Esophagus squamous epithelium (tissue), 5 donors: ENCODE data around the gene A2ML1. TPM values are rescaled to one million over a fixed set of nuclear protein-coding genes. Genes with fewer than 3 reads are reported as not detected.
"Not testable (repeated sequence)": the region's sequence is repeated elsewhere in the genome, so short reads cannot be mapped to it uniquely, and the experiment has no call there.

Source experiments
- DNase-seq: peaks from one replicate; lab custom pipeline; 2025; lab: John Stamatoyannopoulos, UW
- H3K27ac ChIP-seq, 4 donors: fragments of 200-600 bp; sonication (generic); one replicate each; pipeline ENCODE4 v1.5.1; 2016 to 2019; ENCODE audit warnings: mild to moderate bottlenecking in 1 of 4
- H3K27me3 ChIP-seq, 4 donors: fragments of 200-600 bp; sonication (generic); 1 replicate in 3 of 4; 2 replicates in 1 of 4; pipeline versions ENCODE4 v1.5.1 to v1.6.0; 2017 to 2021; ENCODE audit warnings: antibody characterized with exemption in 1 of 4
- H3K36me3 ChIP-seq, 3 donors: fragments of 200-600 bp; sonication (generic); one replicate each; pipeline ENCODE4 v1.5.1; 2016 to 2019
- H3K4me1 ChIP-seq, 3 donors: fragments of 200-600 bp; sonication (generic); one replicate each; pipeline ENCODE4 v1.5.1; 2017 to 2019
- H3K4me3 ChIP-seq, 4 donors: fragments of 200-600 bp; sonication (generic); 1 replicate in 3 of 4; 2 replicates in 1 of 4; pipeline ENCODE4 v1.5.1; 2016 to 2019; ENCODE audit warnings: mild to moderate bottlenecking in 2 of 4, moderate library complexity in 1 of 4
- H3K9me3 ChIP-seq, 3 donors: fragments of 200-600 bp; sonication (generic); one replicate each; pipeline ENCODE4 v1.5.1; 2016 to 2019
- POLR2A ChIP-seq, 4 donors: fragments of 450-650 bp; IDR thresholded peaks; one replicate each; pipeline ENCODE4 v1.6.1; 2017; ENCODE audit warnings: antibody characterized with exemption in 4 of 4, mild to moderate bottlenecking in 4 of 4, moderate library complexity in 3 of 4
- WGBS, 2 donors: methylation state at CpG; one replicate each; pipeline ENCODE4 v1.1.5; 2018; 5-methylcytosine and 5-hydroxymethylcytosine counted together
- intact Hi-C: fragments of 100-400 bp; cut with DNase I; formaldehyde crosslinking; loops from one replicate; pipeline ENCODE4 v1.15.0; 2022
- total RNA-seq, 4 donors: library from RNA; depleted of rRNA; stranded (reverse); fragments of >200 nt; gene quantifications; one replicate each; pipeline ENCODE4 v1.1.0, GENCODE V29; 2016
- TF ChIP-seq, protein P1 (sequence below), 6 experiments: fragments of 450-650 bp in 4 of 6; fragments of 200-600 bp in 2 of 6; sonication (generic) in 2 of 6; IDR thresholded peaks; one replicate each; pipeline ENCODE4 v1.5.1; 2016 to 2019; ENCODE audit warnings: antibody characterized with exemption in 6 of 6, mild to moderate bottlenecking in 4 of 6, moderate library complexity in 4 of 6
- donor health status: DM: yes; HTN: yes; CAD: no.

Gene A2ML1
- total RNA-seq, 4 donors from 2014 or later = 419 to 1,497 (median 509) TPM

DNA sequence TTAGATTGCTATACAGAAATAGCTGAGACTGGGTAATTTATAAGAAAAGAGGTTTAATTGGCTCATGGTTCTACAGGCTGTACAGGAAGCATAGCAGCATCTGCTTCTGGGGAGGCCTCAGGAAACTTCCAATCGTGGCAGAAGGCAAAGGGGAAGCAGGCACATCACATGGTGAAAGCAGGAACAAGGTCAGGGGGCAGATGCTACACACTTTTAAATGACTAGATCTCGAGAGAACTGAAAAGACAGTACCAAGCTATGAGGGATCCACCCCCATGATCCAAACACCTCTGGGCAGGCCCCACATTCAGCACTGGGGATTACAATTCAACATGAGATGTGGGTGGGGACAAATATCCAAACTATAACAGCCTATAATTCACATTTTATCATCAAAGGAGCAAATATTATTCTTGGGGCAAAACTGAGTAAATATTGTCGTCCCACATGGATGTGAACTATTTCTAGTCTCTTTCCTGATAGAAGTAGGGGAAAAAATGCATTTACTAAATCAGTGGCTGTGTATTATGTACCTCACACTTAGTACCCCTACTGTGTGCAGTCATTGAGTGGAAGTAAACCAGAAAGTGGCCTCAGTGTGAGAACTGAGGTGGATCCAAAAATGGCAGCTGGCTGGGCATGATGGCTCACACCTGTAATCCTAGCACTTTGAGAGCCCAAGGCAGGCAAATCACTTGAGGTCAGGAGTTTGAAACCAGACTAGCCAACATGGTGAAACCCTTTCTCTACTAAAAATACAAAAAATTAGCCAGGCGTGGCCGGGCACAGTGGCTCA, 25.4 kb upstream of the A2ML1 start:
- TF ChIP-seq, protein P1, sequence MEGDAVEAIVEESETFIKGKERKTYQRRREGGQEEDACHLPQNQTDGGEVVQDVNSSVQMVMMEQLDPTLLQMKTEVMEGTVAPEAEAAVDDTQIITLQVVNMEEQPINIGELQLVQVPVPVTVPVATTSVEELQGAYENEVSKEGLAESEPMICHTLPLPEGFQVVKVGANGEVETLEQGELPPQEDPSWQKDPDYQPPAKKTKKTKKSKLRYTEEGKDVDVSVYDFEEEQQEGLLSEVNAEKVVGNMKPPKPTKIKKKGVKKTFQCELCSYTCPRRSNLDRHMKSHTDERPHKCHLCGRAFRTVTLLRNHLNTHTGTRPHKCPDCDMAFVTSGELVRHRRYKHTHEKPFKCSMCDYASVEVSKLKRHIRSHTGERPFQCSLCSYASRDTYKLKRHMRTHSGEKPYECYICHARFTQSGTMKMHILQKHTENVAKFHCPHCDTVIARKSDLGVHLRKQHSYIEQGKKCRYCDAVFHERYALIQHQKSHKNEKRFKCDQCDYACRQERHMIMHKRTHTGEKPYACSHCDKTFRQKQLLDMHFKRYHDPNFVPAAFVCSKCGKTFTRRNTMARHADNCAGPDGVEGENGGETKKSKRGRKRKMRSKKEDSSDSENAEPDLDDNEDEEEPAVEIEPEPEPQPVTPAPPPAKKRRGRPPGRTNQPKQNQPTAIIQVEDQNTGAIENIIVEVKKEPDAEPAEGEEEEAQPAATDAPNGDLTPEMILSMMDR (IDR thresholded peaks at IDR 0.05) = no peak
- TF ChIP-seq POLR2A (IDR thresholded peaks at IDR 0.05) = no peak
- WGBS, 2 donors = 72 to 76% methylated on average over 5 of the region's 5 CpGs
- no peak overlapping the region for H3K27ac ChIP-seq
- H3K4me3 ChIP-seq = no peak overlapping the region
- H3K4me1 ChIP-seq = no peaks in the 10 kb centered on the region
- H3K9me3 ChIP-seq = no peaks in the 10 kb centered on the region
- no peaks in the 10 kb centered on the region for H3K36me3 ChIP-seq
- intact Hi-C loops = no loop called here
- no peaks in the 10 kb centered on the region for H3K27me3 ChIP-seq
- no peak for DNase-seq

DNA sequence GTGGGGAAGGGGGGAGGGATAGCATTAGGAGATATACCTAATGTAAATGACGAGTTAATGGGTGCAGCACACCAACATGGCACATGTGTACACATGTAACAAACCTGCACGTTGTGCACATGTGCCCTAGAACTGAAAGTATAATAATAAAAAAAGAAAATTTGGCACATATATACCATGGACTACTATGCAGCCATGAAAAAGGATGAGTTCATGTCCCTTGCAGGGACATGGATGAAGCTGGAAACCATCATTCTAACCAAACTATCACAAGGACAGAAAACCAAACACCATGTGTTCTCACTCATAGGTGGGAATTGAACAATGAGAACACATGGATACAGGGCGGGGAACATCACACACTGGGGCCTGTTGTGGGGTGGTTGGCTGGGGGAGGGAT, 21.2 kb upstream of the A2ML1 start:
- H3K36me3 ChIP-seq, H3K9me3 ChIP-seq, intact Hi-C loops, H3K27me3 ChIP-seq, H3K4me3 ChIP-seq, H3K4me1 ChIP-seq, DNase-seq, H3K27ac ChIP-seq: not testable (repeated sequence)
- WGBS, 2 donors = 87 to 92% methylated on average over 3 of the region's 3 CpGs

DNA sequence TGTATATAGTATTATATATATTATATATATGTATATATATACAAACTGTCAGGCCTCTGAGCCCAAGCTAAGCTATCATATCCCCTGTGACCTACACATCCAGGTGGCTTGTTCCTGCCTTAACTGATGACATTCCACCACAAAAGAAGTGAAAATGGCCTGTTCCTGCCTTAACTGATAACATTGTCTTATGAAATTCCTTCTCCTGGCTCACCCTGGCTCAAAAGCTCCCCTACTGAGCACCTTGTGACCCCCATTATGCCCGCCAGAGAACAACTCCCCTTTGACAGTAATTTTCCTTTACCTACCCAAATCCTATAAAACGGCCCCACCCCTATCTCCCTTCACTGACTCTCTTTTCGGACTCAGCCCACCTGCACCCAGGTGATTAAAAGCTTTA, 17.6 kb upstream of the A2ML1 start:
- DNase-seq, H3K9me3 ChIP-seq, H3K27ac ChIP-seq, H3K36me3 ChIP-seq, H3K4me1 ChIP-seq, H3K4me3 ChIP-seq, intact Hi-C loops, H3K27me3 ChIP-seq: not testable (repeated sequence)
- 69 to 82% methylated on average over 3 of the region's 3 CpGs for WGBS, 2 donors

DNA sequence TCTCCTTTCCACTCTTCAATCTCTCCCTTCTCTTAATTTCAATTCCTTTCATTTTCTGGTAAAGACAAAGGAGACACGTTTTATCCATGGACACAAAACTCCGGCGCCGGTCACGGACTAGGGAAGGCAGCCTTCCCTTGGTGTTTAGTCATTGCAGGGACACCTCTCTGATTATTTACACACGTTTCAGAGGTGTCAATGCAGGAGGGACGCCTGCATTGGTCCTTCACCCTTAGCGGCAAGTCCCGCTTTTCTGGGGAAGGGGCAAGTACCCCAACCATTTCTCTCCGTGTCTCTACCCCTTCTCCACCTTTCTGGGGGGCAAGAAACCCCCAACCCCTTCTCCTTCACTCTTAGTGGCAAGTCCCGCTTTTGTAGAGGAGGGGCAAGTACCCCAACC, 16.9 kb upstream of the A2ML1 start:
- H3K36me3 ChIP-seq, intact Hi-C loops, H3K27me3 ChIP-seq, H3K4me1 ChIP-seq, DNase-seq, H3K9me3 ChIP-seq, H3K27ac ChIP-seq, H3K4me3 ChIP-seq: not testable (repeated sequence)
- WGBS, 2 donors = 78 to 79% methylated on average over 2 to 10 of the region's 11 CpGs

DNA sequence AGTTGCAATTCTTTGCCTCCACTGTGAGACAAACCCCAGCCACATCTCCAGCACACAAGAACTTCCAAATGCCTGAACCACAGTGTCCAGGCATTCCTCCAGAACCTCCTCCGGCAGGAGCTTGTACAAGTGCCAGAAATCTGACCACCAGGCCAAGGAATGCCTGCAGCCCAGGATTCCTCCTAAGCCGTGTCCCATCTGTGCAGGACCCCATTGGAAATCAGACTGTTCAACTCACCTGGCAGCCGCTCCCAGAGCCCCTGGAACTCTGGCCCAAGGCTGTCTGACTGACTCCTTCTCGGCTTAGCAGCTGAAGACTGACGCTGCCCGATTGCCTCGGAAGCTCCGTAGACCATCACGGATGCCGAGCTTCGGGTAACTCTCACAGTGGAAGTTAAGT, 15.3 kb upstream of the A2ML1 start:
- H3K27ac ChIP-seq, H3K9me3 ChIP-seq, H3K4me1 ChIP-seq, H3K27me3 ChIP-seq, H3K36me3 ChIP-seq, DNase-seq, H3K4me3 ChIP-seq, intact Hi-C loops: not testable (repeated sequence)
- 85 to 86% methylated on average over 5 to 10 of the region's 11 CpGs for WGBS, 2 donors

DNA sequence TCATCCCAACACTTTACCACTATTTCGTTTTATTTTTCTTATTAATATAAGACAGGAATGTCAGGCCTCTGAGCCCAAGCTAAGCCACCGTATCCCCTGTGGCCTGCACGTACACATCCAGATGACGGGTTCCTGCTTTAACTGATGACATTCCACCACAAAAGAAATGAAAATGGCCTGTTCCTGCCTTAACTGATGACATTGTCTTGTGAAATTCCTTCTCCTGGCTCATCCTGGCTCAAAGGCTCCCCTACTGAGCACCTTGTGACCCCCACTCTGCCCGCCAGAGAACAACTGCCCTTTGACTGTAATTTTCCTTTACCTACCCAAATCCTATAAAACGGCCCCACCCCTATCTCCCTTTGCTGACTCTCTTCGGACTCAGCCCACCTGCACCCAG, 12.3 kb upstream of the A2ML1 start:
- H3K36me3 ChIP-seq, H3K4me3 ChIP-seq, H3K27me3 ChIP-seq, intact Hi-C loops, H3K27ac ChIP-seq, DNase-seq, H3K9me3 ChIP-seq: not testable (repeated sequence)
- 76 to 78% methylated on average over 7 of the region's 7 CpGs for WGBS, 2 donors
- peaks cover 0 to 15% (median 0%) of the 10 kb centered on the region in 3 donors for H3K4me1 ChIP-seq

DNA sequence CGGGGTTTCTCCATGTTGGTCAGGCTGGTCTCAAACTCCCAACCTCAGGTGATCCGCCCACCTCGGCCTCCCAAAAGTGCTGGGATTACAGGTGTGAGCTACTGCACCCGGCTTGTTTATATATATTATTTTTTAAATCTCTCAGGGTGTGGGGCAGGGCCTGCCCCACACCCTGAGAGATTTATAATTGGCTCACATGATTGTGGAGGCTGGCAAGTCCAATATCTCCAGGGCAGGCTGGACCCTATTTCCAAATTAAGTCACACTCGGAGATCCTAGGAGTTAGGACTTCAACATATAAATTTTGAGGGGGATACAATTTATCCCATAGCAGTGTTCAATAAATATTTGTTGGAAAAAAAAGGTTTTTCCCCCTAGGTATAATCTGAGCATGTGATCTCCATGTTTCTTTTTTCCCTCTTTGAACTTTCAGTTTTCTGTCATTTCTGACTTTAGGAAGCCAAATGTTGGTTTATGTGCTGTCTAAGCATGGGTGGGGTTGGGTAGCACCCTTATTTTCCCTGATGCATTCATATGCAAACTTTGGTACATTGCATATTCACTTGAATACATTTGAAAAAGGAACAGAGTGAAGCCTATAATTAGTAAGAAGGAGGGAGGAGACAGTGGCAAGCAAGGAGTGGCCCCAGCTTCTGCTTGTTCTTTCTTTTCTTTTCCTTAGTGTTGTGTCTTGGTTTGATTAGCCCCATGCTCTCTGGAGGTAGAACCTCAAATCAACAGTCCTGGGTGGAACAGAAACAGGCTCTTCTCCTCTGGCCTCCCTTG, 8.7 kb upstream of the A2ML1 start:
- H3K27ac ChIP-seq = peak overlapping the region in 3 of 4 donors; percentile 51 to 74 (median 71)
- H3K9me3 ChIP-seq = no peaks in the 10 kb centered on the region
- H3K4me1 ChIP-seq = peaks cover 5 to 40% (median 6%) of the 10 kb centered on the region in 3 donors
- H3K27me3 ChIP-seq = no peaks in the 10 kb centered on the region
- no peak for TF ChIP-seq POLR2A (IDR thresholded peaks at IDR 0.05)
- TF ChIP-seq, protein P1 (IDR thresholded peaks at IDR 0.05) = no peak
- H3K36me3 ChIP-seq = no peaks in the 10 kb centered on the region
- no peak overlapping the region for H3K4me3 ChIP-seq
- WGBS, 2 donors = 78 to 80% methylated on average over 5 of the region's 5 CpGs
- DNase-seq = no peak
- intact Hi-C loops = no loop called here
